Iris pigment epithelial cell (primary cell): ENCODE measurements around the gene HLA-F.
A peak's percentile ranks its signal among the peaks of the same experiment; 100 is the strongest.

Experiments
- DNase-seq: peaks from one replicate; pipeline ENCODE4 v3.0.0-alpha.2; 2011; ENCODE audit warnings: low read depth

The HLA-F gene

DNA sequence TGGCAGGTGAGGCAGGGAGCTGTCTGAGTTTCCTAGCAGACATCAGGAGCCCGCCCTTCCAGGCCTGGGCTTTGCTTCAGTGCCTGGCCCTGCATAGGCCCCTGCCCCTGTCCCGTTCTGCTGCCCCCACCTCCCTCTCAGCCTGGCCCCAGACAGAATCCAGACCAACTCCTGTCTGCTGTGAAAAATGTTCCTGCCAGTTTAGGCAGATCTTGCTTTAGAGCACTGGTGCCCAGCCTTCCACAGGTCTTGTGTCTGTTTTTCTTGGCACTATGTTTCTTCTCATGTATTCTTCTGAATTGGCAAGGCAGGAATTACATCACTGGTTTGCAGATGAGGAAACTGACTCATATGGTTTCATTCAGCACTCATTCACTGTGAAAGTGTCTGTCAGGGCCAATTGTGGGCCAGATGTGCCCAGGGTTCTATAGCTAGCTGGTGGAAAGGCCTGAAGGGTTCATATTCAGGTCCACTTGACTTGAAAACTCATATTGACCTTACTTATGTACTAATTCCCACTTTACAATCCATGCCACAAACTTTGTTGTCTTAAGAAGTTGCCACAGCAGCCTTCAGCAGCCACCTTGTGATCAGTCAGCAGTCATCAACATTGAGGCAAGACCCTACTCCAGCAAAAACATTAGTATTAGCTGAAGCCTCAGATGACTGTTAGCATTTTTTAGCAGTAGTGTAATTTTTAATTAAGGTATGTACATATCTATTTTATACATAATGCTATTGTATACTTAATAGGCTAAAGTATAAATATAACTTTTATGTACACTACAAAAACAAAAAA, 40.5 kb downstream of the HLA-F start:
- DNase-seq: peak; percentile 84

DNA sequence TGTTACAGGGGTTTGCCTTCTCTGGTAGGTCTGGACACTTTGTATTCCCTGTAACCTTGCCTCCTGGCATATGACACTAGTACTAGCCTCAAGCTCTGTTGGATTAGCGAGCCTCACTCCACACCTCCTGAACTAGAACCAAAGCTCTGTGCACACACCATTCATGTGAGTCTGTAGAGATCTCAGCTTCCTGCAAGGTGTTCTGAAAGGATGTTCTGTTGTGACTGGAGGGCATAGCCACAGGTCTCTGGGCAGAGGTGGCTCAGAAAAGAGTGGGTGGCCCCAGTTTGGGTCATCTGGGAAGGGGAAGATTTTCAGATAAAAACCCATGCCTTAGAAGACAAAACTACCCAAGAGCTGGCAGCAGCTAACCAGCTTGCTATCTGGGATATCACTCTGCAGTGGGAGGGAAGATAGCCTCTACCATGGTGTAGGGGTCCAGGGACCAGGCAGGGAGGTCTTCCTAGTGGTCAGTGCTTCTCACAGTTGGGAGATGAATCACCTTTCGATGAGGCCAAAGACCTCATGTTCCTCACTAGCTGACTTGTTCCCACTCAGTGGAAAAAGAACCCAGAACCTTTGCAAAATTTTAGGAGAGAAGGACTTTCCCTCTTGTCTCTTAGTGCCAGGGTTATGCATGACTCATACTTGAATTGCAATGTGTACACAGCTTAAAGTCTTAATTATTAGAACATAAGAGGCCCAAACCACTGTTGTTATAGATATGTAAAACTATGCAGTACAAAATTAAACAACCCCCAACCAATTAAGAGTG, 41.4 kb downstream of the HLA-F start:
- peak; percentile 21 for DNase-seq

DNA sequence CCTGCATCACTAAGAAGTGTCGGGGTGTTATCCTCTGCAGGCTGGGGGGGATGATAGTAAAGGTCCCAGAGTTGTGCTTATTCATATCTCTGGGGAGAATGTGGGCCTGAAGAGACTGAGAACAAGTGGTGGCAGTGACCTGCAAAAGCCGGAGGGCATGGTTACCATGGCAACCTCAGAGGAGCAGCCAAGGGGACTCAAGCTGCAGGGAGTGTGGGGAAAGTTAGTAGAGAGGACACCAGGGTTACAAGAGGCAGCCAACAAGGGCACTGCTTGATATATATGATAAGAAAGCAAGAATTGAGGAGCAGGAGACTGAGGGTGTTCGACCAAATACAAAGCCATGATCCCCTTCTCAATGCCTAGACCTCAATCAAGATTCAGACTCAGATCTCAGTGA, 46.1 kb downstream of the HLA-F start:
- DNase-seq: no peak

DNA sequence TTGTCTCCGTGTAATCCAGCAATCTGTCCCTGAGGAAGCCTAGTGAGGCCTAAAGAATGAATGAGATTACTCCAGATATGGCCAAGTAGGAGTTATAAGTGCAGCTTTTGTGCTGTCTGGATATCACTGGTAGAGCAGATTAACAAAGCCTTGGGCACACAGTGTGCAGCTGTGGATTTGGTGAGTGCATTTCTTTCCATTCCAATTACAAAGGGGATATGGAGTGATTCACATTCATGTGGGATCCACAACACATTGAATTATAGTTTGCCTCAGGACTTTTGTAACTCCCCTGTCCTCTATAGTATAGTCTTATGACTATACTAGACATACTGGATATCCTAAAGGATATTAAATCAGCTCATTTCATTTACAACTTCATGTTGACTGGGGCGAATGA, 47.1 kb downstream of the HLA-F start:
- DNase-seq: no peak

DNA sequence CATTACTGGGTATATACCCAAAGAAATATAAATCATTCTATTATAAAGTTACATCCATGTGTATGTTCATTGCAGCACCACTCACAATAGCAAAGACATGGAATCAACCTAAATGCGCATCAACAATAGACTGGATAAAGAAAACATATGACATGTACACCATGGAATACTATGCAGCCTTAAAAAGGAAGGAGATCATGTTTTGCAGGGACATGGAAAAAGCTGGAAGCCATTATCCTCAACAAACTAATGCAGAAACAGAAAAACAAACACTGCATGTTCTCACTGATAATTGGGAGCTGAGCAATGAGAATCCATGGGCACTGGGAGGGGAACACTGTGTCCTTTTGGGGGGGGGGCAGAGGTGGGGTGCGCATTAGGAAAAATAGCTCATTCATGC, 53.5 kb downstream of the HLA-F start:
- no peak for DNase-seq
